CD14-positive monocyte (primary cell): ENCODE measurements around the gene TEX28. TPM values are rescaled to one million over a fixed set of nuclear protein-coding genes. Genes with fewer than 3 reads are reported as not detected.

Experiments
- DNase-seq, 3 donors: peaks; one replicate each; pipeline ENCODE4 v3.0.0-alpha.2; 2011 to 2022
- H2AFZ ChIP-seq: 2 replicates; pipeline ENCODE4 v1.6.0; 2012; ENCODE audit warnings: mild to moderate bottlenecking, low read depth, low read length, inconsistent platforms; ENCODE audit not compliant: insufficient read depth, poor library complexity, severe bottlenecking
- H3K27ac ChIP-seq, 2 donors: 1 replicate in 1 of 2; 2 replicates in 1 of 2; pipeline ENCODE4 v1.5.1; 2012 to 2013; ENCODE audit warnings: low read length in 2 of 2, control low read depth in 1 of 2, inconsistent platforms in 1 of 2, low read depth in 1 of 2, mild to moderate bottlenecking in 1 of 2
- H3K27me3 ChIP-seq, 2 donors: one replicate each; pipeline versions ENCODE4 v1.6.0 to v1.6.1; 2011 to 2013; ENCODE audit warnings: low read length in 2 of 2; ENCODE audit not compliant: control insufficient read depth in 2 of 2, insufficient read depth in 2 of 2
- H3K36me3 ChIP-seq, 2 donors: replicated peaks in 1 of 2; 1 replicate in 1 of 2; 2 replicates in 1 of 2; pipeline versions ENCODE4 v1.5.1 to v1.6.1; 2012 to 2013; ENCODE audit warnings: low read length in 2 of 2, control low read depth in 1 of 2, inconsistent platforms in 1 of 2, mild to moderate bottlenecking in 1 of 2; ENCODE audit not compliant: insufficient read depth in 2 of 2, control insufficient read depth in 1 of 2
- H3K4me1 ChIP-seq, 2 donors: 1 replicate in 1 of 2; 2 replicates in 1 of 2; pipeline versions ENCODE4 v1.5.1 to v1.6.1; 2012 to 2013; ENCODE audit warnings: low read length in 2 of 2, control low read depth in 1 of 2, inconsistent platforms in 1 of 2, mild to moderate bottlenecking in 1 of 2, moderate library complexity in 1 of 2; ENCODE audit not compliant: insufficient read depth in 2 of 2, control insufficient read depth in 1 of 2
- H3K4me2 ChIP-seq: replicated peaks from 2 replicates; pipeline ENCODE3; 2012; ENCODE audit warnings: low read length, moderate library complexity, mild to moderate bottlenecking; ENCODE audit not compliant: poor library complexity, severe bottlenecking; ENCODE audit errors: extremely low read depth
- H3K4me3 ChIP-seq, 3 experiments: fragments of 200-600 bp in 1 of 3; sonication (generic) in 1 of 3; replicated peaks in 1 of 3; 1 replicate in 2 of 3; 2 replicates in 1 of 3; pipeline ENCODE4 v1.5.1; 2011 to 2013; ENCODE audit warnings: low read length in 3 of 3, mild to moderate bottlenecking in 3 of 3, control low read depth in 2 of 3, low read depth in 2 of 3, inconsistent platforms in 1 of 3, moderate library complexity in 1 of 3
- H3K79me2 ChIP-seq: 2 replicates; pipeline ENCODE4 v1.6.0; 2012; ENCODE audit warnings: mild to moderate bottlenecking, control low read depth, inconsistent platforms, low read length, moderate library complexity; ENCODE audit not compliant: insufficient read depth
- H3K9ac ChIP-seq: 2 replicates; pipeline ENCODE4 v1.6.0; 2017; ENCODE audit warnings: low read length, mild to moderate bottlenecking; ENCODE audit not compliant: insufficient read depth, poor library complexity, severe bottlenecking
- H3K9me3 ChIP-seq, 2 donors: replicated peaks in 1 of 2; 1 replicate in 1 of 2; 2 replicates in 1 of 2; pipeline versions ENCODE4 v1.5.1 to v1.6.1; 2012 to 2013; ENCODE audit warnings: low read length in 2 of 2, control low read depth in 1 of 2; ENCODE audit not compliant: control insufficient read depth in 1 of 2, insufficient read depth in 1 of 2
- H4K20me1 ChIP-seq: 2 replicates; pipeline ENCODE4 v1.6.0; 2012; ENCODE audit warnings: mild to moderate bottlenecking, low read length, control low read depth, moderate library complexity; ENCODE audit not compliant: insufficient read depth
- H3K27ac Mint-ChIP-seq, 7 donors: one replicate each; pipeline ENCODE4 v1.8.0; 2020; ENCODE audit warnings: mild to moderate bottlenecking in 7 of 7, mixed read lengths in 7 of 7, moderate library complexity in 6 of 7, inconsistent platforms in 2 of 7
- H3K27me3 Mint-ChIP-seq, 3 donors: one replicate each; pipeline ENCODE4 v1.8.0; 2021 to 2022; ENCODE audit warnings: low read depth in 3 of 3, mild to moderate bottlenecking in 3 of 3, mixed read lengths in 3 of 3, moderate library complexity in 3 of 3, inconsistent platforms in 1 of 3
- H3K36me3 Mint-ChIP-seq, 2 donors: one replicate each; pipeline ENCODE4 v1.8.0; 2020; ENCODE audit warnings: mixed read lengths in 2 of 2, inconsistent platforms in 1 of 2, mild to moderate bottlenecking in 1 of 2
- H3K4me1 Mint-ChIP-seq: one replicate; pipeline ENCODE4 v1.8.0; 2020; ENCODE audit warnings: mild to moderate bottlenecking, mixed read lengths
- H3K4me3 Mint-ChIP-seq, 2 donors: one replicate each; pipeline ENCODE4 v1.8.0; 2020; ENCODE audit warnings: mild to moderate bottlenecking in 2 of 2, mixed read lengths in 2 of 2, moderate library complexity in 1 of 2
- H3K9me3 Mint-ChIP-seq, 7 donors: one replicate each; pipeline ENCODE4 v1.8.0; 2020 to 2022; ENCODE audit warnings: mixed read lengths in 7 of 7, mild to moderate bottlenecking in 6 of 7, moderate library complexity in 6 of 7, inconsistent platforms in 2 of 7
- CTCF ChIP-seq: fragments of 200-600 bp; IDR thresholded peaks from one replicate; pipeline ENCODE4 v1.8.0; 2022; ENCODE audit warnings: antibody characterized with exemption, mild to moderate bottlenecking
- WGBS: methylation state at CpG from one replicate; pipeline ENCODE4 v1.1.5; 2013; ENCODE audit warnings: missing lambda C conversion rate; ENCODE audit not compliant: insufficient coverage; 5-methylcytosine and 5-hydroxymethylcytosine counted together
- intact Hi-C, 2 donors: fragments of 100-400 bp; cut with micrococcal nuclease; formaldehyde crosslinking; loops; one replicate each; pipeline versions ENCODE4 v1.15.0 to v1.15.1; 2023
- polyA plus RNA-seq, 3 donors: library from polyadenylated mRNA; depleted of rRNA in 1 of 3; unstranded in 2 of 3; stranded (reverse) in 1 of 3; fragments of 300-500 nt in 2 of 3; fragments of >200 nt in 1 of 3; fragmentation: Illumina TruSeq in 2 of 3; gene quantifications; 1 replicate in 2 of 3; 2 replicates in 1 of 3; pipeline ENCODE4 v1.2.3, GENCODE V29; 2012 to 2021

The TEX28 gene
- polyA plus RNA-seq, 3 donors: not detected

- TF ChIP-seq CTCF: no peak
- Mint-ChIP-seq H3K4me1 (peaks cover 19% of the 10 kb centered on the region), H3K27ac (no peak overlapping the region), H3K36me3 (no peaks in the 10 kb centered on the region), H3K9me3 (no peaks in the 10 kb centered on the region), H3K4me3 (no peak overlapping the region), H3K27me3 (peaks cover 5 to 29% (median 8%) of the 10 kb centered on the region in 3 donors)
- no peaks in the 10 kb centered on the region for H4K20me1 ChIP-seq
- no peak overlapping the region for H3K9ac ChIP-seq
- H3K4me2 ChIP-seq: no peak overlapping the region
- peaks cover 0 to 3% of the 10 kb centered on the region in 2 donors for H3K27me3 ChIP-seq
- no peaks in the 10 kb centered on the region for H3K79me2 ChIP-seq
- no CpG with 5 or more reads among the region's 8 CpGs for WGBS
- no peak overlapping the region for H3K27ac ChIP-seq
- no peaks in the 10 kb centered on the region for H3K9me3 ChIP-seq
- intact Hi-C loops: no loop called here
- H3K36me3 ChIP-seq: no peaks in the 10 kb centered on the region
- H3K4me1 ChIP-seq: peaks cover 10 to 14% of the 10 kb centered on the region in 2 donors
- no peak overlapping the region for H3K4me3 ChIP-seq
- no peak overlapping the region for H2AFZ ChIP-seq
- DNase-seq: no peak
Observed at GRCh38 chrX:154325541-154325940, 30.6 kb upstream of the TEX28 start.

- no peaks in the 10 kb centered on the region for H3K36me3 Mint-ChIP-seq
- Histone ChIP-seq H3K4me2 (no peak overlapping the region), H3K9me3 (no peaks in the 10 kb centered on the region), H3K9ac (no peak overlapping the region), H3K79me2 (no peaks in the 10 kb centered on the region), H3K27me3 (peaks cover 0 to 3% of the 10 kb centered on the region in 2 donors), H3K27ac (no peak overlapping the region), H3K36me3 (no peaks in the 10 kb centered on the region), H3K4me3 (no peak overlapping the region), H4K20me1 (no peaks in the 10 kb centered on the region), H2AFZ (no peak overlapping the region), H3K4me1 (peaks cover 10 to 14% of the 10 kb centered on the region in 2 donors)
- intact Hi-C loops: no loop called here
- H3K4me3 Mint-ChIP-seq: no peak overlapping the region
- H3K4me1 Mint-ChIP-seq: peaks cover 19% of the 10 kb centered on the region
- TF ChIP-seq CTCF: no peak
- DNase-seq: no peak
- no peaks in the 10 kb centered on the region for H3K9me3 Mint-ChIP-seq
- H3K27me3 Mint-ChIP-seq: peaks cover 4 to 31% (median 6%) of the 10 kb centered on the region in 3 donors
- H3K27ac Mint-ChIP-seq: no peak overlapping the region
- 67% methylated on average over 3 of the region's 7 CpGs for WGBS
Observed at GRCh38 chrX:154323537-154323936, 28.6 kb upstream of the TEX28 start.
